Measurements from ENCODE around the gene PEPD.
A peak's percentile ranks its signal among the peaks of the same experiment; 100 is the strongest.

The PEPD gene

GRCh38 chr19:33396701-33397535 is 124.7 kb downstream of the PEPD start:
- no peak for ATAC-seq (replicated peaks)
- no peak for DNase-seq
- no peak overlapping the region for H3K27ac Mint-ChIP-seq
- H3K4me1 Mint-ChIP-seq (ENCODE audit: low read depth in 2 of 2): peaks cover 6 to 11% of the 10 kb centered on the region in 2 donors
- no peaks in the 10 kb centered on the region for H3K27me3 Mint-ChIP-seq
- H3K4me3 Mint-ChIP-seq: peak overlapping the region in 1 of 2 donors; percentile 27
- H3K9me3 Mint-ChIP-seq: no peaks in the 10 kb centered on the region
- no peaks in the 10 kb centered on the region for H3K36me3 Mint-ChIP-seq (ENCODE audit: insufficient read depth)

- H3K36me3 Mint-ChIP-seq (ENCODE audit: insufficient read depth): no peaks in the 10 kb centered on the region
- ATAC-seq (replicated peaks): no peak
- no peaks in the 10 kb centered on the region for H3K9me3 Mint-ChIP-seq
- H3K4me1 Mint-ChIP-seq (ENCODE audit: low read depth in 2 of 2): peaks cover 6 to 11% of the 10 kb centered on the region in 2 donors
- DNase-seq: no peak
- H3K27ac Mint-ChIP-seq: peak overlapping the region in 1 of 2 donors; percentile 44
- H3K27me3 Mint-ChIP-seq: no peaks in the 10 kb centered on the region
- H3K4me3 Mint-ChIP-seq: no peak overlapping the region
Measured at GRCh38 chr19:33395561-33396550, 125.7 kb downstream of the PEPD start.

- DNase-seq: no peak
- peak overlapping the region in 1 of 2 donors; percentile 86 for H3K27ac Mint-ChIP-seq
- H3K27me3 Mint-ChIP-seq: no peaks in the 10 kb centered on the region
- no peaks in the 10 kb centered on the region for H3K36me3 Mint-ChIP-seq (ENCODE audit: insufficient read depth)
- no peak for ATAC-seq (replicated peaks)
- H3K4me1 Mint-ChIP-seq (ENCODE audit: low read depth in 2 of 2): peaks cover 6 to 10% of the 10 kb centered on the region in 2 donors
- H3K4me3 Mint-ChIP-seq: peak overlapping the region in 1 of 2 donors; percentile 30
- H3K9me3 Mint-ChIP-seq: no peaks in the 10 kb centered on the region
Measured at GRCh38 chr19:33394723-33395560, 126.6 kb downstream of the PEPD start.

GRCh38 chr19:33394006-33394722 is 127.4 kb downstream of the PEPD start:
- Mint-ChIP-seq H3K36me3 (ENCODE audit: insufficient read depth) (no peaks in the 10 kb centered on the region), H3K9me3 (no peaks in the 10 kb centered on the region), H3K4me3 (no peak overlapping the region), H3K4me1 (ENCODE audit: low read depth in 2 of 2) (peaks cover 6 to 10% of the 10 kb centered on the region in 2 donors), H3K27me3 (no peaks in the 10 kb centered on the region), H3K27ac (no peak overlapping the region)
- no peak for ATAC-seq (replicated peaks)
- DNase-seq: no peak

- peaks cover 6% of the 10 kb centered on the region for H3K36me3 Mint-ChIP-seq (ENCODE audit: insufficient read depth)
- H3K4me1 Mint-ChIP-seq (ENCODE audit: low read depth in 2 of 2): peaks cover 6 to 12% of the 10 kb centered on the region in 2 donors
- DNase-seq (no peak), ATAC-seq (replicated peaks) (no peak)
- H3K4me3 Mint-ChIP-seq: no peak overlapping the region
- H3K27ac Mint-ChIP-seq: no peak overlapping the region
- no peaks in the 10 kb centered on the region for H3K27me3 Mint-ChIP-seq
- no peaks in the 10 kb centered on the region for H3K9me3 Mint-ChIP-seq
Measured at GRCh38 chr19:33393286-33394005, 128.1 kb downstream of the PEPD start.

DNA sequence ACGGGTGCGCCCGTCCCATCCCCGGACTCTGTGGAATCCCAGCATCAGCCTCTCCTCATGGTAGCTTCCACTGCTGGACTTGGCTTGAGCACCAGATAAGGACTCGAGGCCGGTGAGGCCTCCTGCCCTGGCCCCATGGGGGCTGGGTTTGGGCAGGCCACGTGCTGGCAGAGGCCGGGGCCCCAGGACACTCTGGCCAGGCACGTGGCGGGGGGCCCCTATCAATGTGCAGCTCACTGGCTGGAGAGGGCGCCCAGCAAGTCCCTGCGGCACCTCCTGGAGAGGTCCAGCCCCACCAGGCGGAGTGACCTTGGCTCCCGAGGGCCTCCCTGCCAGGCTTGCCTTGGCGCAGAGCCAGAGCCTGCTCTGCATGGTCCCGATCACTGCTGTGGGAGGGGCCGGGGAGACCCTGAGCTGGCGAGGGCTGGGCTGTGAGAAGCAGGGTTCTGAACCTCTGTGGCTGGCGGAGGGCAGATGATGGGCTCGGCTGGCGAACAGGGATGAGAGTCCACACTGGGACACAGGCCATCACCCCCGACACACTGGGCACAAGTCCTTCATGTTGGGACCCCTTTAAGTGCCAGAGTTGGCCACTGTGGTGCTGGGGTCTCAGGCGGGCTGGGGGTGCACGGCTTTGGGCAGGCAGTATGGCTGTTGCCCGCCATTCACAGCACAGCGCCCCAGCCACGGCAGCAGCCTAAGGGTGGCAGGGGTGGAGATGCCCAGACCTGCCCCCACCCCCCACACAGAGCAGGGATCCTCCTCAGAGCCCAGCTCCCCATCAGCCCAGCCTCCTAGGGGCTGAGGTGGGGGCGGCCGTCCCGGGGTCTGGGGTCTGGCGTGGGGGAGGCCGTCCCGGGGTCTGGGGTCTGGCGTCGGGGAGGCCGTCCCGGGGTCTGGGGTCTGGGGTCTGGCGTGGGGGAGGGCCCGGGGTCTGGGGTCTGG is 129.0 kb downstream of the PEPD start:
- Mint-ChIP-seq H3K4me3 (no peak overlapping the region), H3K27me3 (no peaks in the 10 kb centered on the region), H3K36me3 (ENCODE audit: insufficient read depth) (peaks cover 6% of the 10 kb centered on the region), H3K9me3 (no peaks in the 10 kb centered on the region), H3K4me1 (ENCODE audit: low read depth in 2 of 2) (peaks cover 6 to 13% of the 10 kb centered on the region in 2 donors), H3K27ac (no peak overlapping the region)
- no peak for ATAC-seq (replicated peaks)
- no peak for DNase-seq

- H3K27me3 Mint-ChIP-seq: no peaks in the 10 kb centered on the region
Measured at GRCh38 chr19:33391631-33392249, 129.9 kb downstream of the PEPD start.

GRCh38 chr19:33390908-33391630 is 130.5 kb downstream of the PEPD start:
- no peaks in the 10 kb centered on the region for H3K9me3 Mint-ChIP-seq
- H3K27ac Mint-ChIP-seq: no peak overlapping the region
- no peaks in the 10 kb centered on the region for H3K27me3 Mint-ChIP-seq
- H3K36me3 Mint-ChIP-seq (ENCODE audit: insufficient read depth): peaks cover 9% of the 10 kb centered on the region
- no peak for DNase-seq
- H3K4me3 Mint-ChIP-seq: no peak overlapping the region
- peaks cover 6 to 14% of the 10 kb centered on the region in 2 donors for H3K4me1 Mint-ChIP-seq (ENCODE audit: low read depth in 2 of 2)
- no peak for ATAC-seq (replicated peaks)

More at GRCh38 chr19:33391631-33392249, 129.9 kb downstream of the PEPD start:
- Mint-ChIP-seq H3K36me3 (ENCODE audit: insufficient read depth) (peaks cover 9% of the 10 kb centered on the region), H3K4me3 (no peak overlapping the region), H3K27ac (no peak overlapping the region), H3K4me1 (ENCODE audit: low read depth in 2 of 2) (peaks cover 6 to 15% of the 10 kb centered on the region in 2 donors), H3K9me3 (no peaks in the 10 kb centered on the region)
- no peak for DNase-seq
- ATAC-seq (replicated peaks): no peak

GRCh38 chr19:33390101-33390907 is 131.3 kb downstream of the PEPD start:
- ATAC-seq (replicated peaks) (no peak), DNase-seq (no peak)
- Mint-ChIP-seq H3K27me3 (no peaks in the 10 kb centered on the region), H3K4me3 (no peak overlapping the region), H3K36me3 (ENCODE audit: insufficient read depth) (peaks cover 9% of the 10 kb centered on the region), H3K27ac (no peak overlapping the region), H3K4me1 (ENCODE audit: low read depth in 2 of 2) (peaks cover 6 to 16% of the 10 kb centered on the region in 2 donors), H3K9me3 (no peaks in the 10 kb centered on the region)
